NB4 (cell line): ENCODE results near the gene TFEC.
"Not testable (repeated sequence)": the region's sequence is repeated elsewhere in the genome, so short reads cannot be mapped to it uniquely, and the experiment has no call there.

ENCODE experiments used
- DNase-seq: peaks from one replicate; pipeline ENCODE4 v3.0.0; 2010; ENCODE audit warnings: low read depth
- H3K4me3 ChIP-seq: one replicate; pipeline ENCODE4 v1.5.1; 2011; ENCODE audit warnings: mild to moderate bottlenecking, low read depth, low read length, moderate library complexity
- MAX ChIP-seq: IDR thresholded peaks from 2 replicates; pipeline ENCODE4 v1.6.1; 2011; ENCODE audit warnings: low read depth, low read length
- MYC ChIP-seq: IDR thresholded peaks from 2 replicates; pipeline ENCODE4 v1.6.1; 2011; ENCODE audit warnings: low read depth, low read length
- POLR2A ChIP-seq: IDR thresholded peaks from 2 replicates; pipeline ENCODE4 v1.6.1; 2011; ENCODE audit warnings: mild to moderate bottlenecking; ENCODE audit not compliant: insufficient read length; ENCODE audit errors: extremely low read depth
- TF ChIP-seq, protein P1 (sequence below): IDR thresholded peaks from one replicate; pipeline ENCODE4 v1.5.1; 2012; ENCODE audit warnings: low read depth, low read length

Gene TFEC

DNA sequence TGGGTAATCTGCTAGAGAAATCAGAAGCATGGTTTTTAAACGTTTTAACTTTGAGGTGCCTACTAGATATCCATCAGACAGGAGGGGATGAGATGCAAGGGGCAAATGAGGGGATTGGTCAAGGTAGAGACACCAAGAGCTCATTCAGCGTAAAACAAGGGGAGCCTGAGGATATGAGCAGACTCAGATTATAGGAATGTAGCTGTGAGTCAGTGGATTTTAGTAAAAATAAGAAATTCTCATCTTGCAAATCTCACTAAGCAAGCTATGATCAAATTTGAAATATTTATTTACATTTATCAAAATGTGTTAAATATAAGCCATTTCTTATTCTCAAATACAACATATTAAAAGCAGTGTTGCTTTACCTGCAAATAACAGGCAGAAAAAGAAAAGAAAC lies 21.4 kb upstream of the TFEC start:
- TF ChIP-seq, protein P1, sequence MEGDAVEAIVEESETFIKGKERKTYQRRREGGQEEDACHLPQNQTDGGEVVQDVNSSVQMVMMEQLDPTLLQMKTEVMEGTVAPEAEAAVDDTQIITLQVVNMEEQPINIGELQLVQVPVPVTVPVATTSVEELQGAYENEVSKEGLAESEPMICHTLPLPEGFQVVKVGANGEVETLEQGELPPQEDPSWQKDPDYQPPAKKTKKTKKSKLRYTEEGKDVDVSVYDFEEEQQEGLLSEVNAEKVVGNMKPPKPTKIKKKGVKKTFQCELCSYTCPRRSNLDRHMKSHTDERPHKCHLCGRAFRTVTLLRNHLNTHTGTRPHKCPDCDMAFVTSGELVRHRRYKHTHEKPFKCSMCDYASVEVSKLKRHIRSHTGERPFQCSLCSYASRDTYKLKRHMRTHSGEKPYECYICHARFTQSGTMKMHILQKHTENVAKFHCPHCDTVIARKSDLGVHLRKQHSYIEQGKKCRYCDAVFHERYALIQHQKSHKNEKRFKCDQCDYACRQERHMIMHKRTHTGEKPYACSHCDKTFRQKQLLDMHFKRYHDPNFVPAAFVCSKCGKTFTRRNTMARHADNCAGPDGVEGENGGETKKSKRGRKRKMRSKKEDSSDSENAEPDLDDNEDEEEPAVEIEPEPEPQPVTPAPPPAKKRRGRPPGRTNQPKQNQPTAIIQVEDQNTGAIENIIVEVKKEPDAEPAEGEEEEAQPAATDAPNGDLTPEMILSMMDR: no peak
- TF ChIP-seq MYC (no peak), POLR2A (no peak), MAX (no peak)
- no peak for DNase-seq

DNA sequence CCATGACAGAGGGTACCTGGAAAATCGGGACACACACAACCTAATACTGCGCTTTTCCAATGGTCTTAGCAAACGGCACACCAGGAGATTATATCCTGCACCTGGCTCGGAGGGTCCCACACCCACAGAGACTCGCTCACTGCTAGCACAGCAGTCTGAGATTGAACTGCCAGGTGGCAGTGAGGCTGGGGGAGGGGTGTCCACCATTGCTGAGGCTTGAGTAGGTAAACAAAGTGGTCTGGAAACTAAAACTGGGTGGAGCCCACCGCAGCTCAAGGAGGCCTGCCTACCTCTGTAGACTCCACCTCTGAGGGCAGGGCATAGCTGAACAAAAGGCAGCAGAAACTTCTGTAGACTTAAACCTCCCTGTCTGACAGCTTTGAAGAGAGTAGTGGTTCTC lies 16.7 kb upstream of the TFEC start:
- DNase-seq, H3K4me3 ChIP-seq: not testable (repeated sequence)

More for the DNA sequence above, 21.4 kb upstream of the TFEC start:
- no peak overlapping the region for H3K4me3 ChIP-seq

GRCh38 chr7:116045532-116045931 lies 15.0 kb upstream of the TFEC start:
- H3K4me3 ChIP-seq: no peak overlapping the region
- DNase-seq: no peak
- no peak for TF ChIP-seq MYC
- TF ChIP-seq MAX: no peak
- no peak for TF ChIP-seq POLR2A
- TF ChIP-seq, protein P1: no peak

- DNase-seq: no peak
- H3K4me3 ChIP-seq: no peak overlapping the region
- no peak for TF ChIP-seq MYC
- TF ChIP-seq, protein P1: no peak
- no peak for TF ChIP-seq POLR2A
- TF ChIP-seq MAX: no peak
Measured at GRCh38 chr7:116041615-116042014, 11.1 kb upstream of the TFEC start.

DNA sequence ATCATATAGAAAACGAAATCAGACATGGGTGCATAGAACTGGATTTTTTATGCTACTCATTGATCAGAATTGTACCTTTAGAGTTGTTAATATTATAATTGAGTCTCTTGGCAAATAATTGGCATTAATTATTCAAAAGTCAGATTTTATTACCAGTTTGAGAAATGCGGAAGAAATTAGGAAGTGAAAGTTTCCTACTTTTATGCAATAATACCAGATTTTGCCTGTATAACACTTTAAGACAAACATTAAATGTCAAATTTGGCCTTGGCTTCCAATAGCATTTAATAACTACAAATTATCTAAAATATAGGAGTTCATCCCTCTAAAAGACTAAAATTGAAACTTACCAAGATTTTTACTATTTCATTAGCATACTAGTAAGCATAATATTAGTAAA lies 6.8 kb upstream of the TFEC start:
- DNase-seq: no peak
- no peak overlapping the region for H3K4me3 ChIP-seq
- TF ChIP-seq, protein P1: no peak
- TF ChIP-seq MAX (no peak), MYC (no peak), POLR2A (no peak)

DNA sequence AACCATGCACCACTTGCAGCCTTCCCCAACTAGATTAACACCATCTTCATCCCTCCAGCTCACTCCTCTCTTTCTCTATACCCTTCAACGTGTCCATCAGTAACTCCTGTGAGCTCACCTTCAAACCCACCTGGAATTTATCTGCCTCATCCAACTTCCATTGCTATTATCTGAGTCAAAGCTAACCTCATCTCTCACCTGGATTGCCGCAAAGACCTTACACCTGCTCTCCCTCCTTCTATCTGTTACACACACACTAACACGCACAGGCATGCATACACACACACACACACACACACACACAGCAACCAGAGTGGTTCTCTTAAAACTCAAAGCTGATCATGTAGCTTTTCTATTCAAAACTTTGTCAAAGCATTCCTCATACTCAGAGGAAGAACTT lies 3.8 kb upstream of the TFEC start:
- TF ChIP-seq, protein P1: no peak
- TF ChIP-seq MYC (no peak), MAX (no peak), POLR2A (no peak)

More for the DNA sequence above, 3.8 kb upstream of the TFEC start:
- no peak for DNase-seq
- H3K4me3 ChIP-seq: no peak overlapping the region
